Activated CD4-positive, alpha-beta T cell treated with anti-CD3 and anti-CD28 coated beads for 24 hours (primary cell): ENCODE data around the gene TRIB2.

Experiments
- DNase-seq, 2 donors: peaks; one replicate each; pipeline ENCODE4 v3.0.0-alpha.2; 2020; ENCODE audit warnings: low read depth in 2 of 2

The TRIB2 gene

DNA sequence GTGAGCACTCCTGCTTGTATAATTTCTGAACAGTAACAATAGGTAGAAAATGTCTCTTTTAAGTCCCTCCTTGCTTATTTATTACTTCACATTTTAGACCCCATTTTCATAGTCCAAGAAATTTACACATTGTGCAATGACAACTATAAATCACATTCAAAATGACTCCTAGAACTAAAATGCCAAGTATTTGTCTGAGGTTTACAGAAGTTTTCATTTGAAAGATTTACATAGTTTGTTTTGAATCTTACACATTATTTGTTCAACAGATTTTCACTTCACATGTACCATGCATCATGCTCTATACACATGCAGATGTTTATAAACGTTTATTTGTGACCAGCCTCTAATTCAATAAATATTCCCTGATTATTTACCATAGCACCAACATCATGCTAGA, 15.7 kb upstream of the TRIB2 start:
- DNase-seq: no peak

DNA sequence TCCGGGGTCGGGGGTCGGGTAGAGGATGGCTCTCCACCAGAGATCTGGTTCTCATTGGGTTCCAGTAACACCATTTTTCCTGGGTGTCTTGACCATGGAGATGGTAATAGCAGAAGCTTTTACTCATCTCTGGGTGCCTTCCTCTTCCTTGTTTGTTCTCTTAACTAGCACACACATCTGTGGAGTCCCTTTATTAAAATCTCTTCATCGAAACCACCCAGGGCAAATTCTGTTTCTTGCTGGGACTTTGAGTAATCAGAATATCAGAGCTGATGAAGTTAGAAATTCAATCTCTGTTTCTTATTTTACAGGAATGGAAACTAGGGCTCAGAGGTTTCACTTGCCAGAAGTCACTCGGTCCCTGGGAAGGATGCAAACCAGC, 15.0 kb upstream of the TRIB2 start:
- DNase-seq: no peak

DNA sequence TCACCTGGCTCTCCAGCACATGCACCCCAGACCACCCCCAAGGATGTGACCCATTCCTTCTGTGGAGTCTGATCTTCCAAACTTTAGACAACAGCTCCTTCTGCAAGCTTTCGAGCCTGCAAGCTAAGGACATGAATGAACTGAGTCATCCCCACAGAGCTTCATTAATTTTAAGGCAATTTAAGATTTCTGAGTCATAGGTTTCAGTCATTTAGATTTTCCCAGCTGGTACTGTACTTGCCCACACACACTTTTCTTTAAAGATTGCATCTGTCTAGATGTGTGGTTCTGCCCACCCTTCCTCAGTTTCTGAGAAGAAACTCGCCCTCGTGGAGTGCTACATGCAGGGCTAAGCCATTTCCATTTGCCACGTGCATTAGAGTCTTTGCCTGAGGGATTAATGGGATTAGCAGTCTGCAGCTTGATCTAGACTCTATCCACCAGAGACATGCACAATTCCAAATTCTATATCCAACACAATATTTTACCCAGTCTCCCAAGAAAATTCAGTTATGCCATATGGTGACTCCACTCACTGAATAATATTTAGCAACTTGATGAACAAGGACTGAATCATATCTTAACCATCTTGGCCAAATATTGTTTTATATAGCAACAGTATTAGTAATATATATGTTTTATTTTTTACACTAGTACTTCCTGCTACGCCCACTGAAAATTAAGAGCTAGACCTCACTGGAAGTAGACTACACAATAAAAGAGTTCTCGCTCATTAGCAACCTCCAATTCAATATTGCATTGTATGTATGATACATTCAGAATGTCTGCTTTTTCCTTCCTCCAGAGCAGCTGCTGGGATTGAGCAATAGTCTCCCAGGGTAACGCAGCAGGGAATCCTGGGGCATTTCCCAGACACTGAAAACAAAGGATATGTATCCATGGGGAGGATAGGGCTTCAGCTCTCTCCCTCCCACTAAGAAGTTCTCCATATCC, 14.3 kb upstream of the TRIB2 start:
- DNase-seq: no peak

DNA sequence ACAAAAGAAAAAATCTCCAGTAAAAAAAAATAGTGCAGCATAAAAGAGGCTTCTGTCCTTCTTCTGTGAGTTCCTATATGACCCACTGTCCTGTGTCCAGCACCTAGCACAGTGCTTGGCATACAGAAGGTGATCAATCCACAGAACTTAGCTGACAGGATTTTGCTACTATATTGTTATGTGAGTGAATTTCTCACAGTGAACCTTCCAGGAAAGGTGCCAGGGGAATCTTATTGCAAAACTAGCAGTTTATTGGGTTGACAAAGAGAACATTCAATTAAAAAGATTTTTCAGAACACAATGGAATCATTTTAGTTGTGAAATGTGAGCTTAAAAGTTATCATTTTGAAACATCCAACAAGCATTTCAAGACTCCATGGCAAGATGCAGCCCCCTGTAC, 12.4 kb upstream of the TRIB2 start:
- DNase-seq: no peak

DNA sequence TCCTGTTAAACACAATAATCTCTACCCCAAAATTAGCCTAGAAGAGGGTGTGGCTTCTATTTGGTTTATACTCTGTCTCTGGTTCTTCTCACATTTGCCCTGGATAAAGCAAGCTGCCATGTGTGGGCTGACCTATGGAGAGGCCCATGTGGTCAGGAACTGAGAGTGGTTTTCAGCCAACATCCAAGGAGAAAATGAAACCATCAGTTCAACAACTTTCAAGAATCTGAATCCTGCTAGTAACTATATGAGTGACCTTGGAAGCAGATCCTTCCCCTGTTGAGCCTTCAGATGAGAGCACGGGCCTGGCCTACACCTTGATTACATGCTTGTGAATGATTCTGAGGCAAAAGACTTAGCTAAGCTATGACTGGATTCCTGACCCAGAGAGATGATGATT, 11.5 kb upstream of the TRIB2 start:
- DNase-seq: no peak

DNA sequence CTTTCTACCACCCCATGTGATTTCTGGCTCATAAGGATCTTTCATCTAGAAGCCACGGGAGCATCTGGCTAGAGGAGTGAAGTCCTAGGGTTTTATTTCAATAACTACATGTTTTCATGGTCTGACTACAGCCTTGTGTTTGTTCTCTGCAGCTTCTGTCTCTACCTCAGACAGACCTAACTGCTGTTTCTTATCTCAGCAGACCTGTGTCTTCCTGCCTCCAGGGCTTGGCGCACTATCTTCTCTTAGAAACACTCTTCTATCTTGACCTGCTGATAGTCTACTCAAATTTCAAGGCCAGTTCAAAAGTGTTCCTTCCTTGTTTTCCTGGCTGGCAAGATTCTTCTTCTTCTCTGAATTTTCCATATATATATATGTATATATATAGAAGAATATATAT, 11.0 kb upstream of the TRIB2 start:
- no peak for DNase-seq

DNA sequence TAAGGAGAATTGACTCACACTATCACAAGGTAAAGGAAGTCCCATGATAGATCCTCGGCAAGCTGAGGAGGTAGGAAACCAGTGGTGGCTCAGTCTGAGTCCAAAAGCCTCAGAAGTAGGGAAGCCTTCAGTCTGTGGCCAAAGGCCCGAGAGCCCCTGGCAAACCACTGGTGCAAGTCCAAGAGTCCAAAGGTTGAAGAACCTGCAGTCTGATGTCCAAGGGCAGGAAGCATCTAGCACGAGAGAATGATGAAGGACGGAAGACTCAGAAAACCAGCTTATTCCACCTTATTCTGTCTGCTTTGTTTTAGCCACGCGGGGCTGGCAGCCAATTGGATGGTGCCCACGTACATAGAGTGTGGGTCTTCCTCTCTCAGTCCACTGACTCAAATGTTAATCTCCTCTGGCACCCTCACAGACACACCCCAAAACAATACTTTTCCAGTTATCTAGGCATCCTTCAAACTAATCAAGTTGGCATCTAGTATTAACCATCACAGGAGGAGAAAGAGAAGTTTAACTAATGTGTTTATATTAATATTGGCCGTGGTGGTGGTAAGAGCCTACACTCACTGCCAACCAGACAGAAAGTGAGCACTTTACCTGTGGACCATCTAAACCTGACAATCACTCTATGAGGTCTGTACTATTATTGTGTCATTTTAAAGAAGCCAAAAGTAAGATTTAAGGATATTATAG, 8.1 kb upstream of the TRIB2 start:
- no peak for DNase-seq

DNA sequence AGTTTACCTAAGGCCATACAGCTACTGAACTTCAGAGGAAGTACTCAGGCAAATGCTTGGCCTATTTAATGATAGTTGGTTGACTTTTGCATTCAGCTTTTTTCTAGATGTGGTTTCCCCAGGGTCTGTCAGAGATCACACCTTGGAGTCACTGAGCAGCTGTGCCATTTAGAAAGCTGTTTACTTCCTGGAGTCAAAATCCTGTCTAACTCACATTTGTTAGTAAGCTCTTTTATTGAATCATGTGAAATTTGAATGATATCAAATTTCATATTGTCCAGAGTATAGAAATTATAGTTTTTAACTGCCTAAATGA, 7.6 kb upstream of the TRIB2 start:
- DNase-seq: no peak

DNA sequence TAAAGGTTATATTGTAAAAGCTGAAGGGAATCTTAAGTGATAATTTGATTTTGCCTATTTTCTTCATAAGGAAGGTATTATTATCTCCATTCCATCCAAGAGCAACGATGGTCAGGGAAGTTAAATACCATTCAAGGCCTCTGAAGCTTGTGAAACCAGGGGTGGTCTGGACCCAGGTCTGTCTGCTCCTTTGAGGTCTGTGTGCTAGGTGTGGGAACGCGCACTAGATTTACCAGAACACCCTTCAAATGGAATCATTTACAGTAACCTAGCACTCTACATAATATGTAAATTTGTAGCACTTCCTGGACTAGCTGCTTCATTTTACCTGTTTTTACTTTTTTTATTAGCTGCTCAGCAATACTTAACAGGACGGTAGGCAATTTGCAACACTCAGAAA, 6.4 kb upstream of the TRIB2 start:
- no peak for DNase-seq

DNA sequence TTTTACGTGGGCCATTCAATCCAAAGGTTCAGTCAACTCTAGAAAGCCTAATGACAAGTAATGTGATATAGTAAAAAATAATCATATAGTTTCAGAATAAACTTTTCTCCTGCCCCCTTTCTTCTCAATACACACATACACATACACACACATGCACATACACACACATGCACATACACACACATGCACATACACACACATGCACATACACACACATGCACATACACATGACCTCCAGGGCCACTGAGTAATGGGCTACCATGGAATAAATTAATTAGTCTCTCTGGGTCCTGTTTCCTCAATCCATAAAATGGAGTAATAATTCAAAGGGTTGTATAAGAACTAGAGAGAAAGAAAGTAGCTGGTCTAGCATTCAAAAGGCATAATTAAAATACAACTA, 5.4 kb upstream of the TRIB2 start:
- no peak for DNase-seq

DNA sequence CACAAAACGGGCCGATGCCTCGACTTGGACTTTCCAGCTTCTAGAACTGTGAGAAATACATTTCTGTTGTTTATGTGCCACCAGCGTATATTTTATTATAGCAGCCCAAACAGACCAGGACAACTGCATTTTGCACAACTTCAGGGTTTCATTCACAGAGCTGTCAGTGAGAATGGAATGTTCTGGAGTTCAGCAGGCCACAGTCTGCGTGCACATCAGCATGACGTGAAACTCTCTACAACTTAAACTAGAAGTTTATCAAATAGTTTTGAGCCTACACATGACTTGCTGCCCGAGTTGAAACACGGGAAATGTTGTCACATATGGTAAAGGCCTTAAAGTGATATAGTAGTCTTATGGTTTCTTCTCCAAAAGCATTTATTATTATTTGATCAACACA, 3.9 kb upstream of the TRIB2 start:
- no peak for DNase-seq

DNA sequence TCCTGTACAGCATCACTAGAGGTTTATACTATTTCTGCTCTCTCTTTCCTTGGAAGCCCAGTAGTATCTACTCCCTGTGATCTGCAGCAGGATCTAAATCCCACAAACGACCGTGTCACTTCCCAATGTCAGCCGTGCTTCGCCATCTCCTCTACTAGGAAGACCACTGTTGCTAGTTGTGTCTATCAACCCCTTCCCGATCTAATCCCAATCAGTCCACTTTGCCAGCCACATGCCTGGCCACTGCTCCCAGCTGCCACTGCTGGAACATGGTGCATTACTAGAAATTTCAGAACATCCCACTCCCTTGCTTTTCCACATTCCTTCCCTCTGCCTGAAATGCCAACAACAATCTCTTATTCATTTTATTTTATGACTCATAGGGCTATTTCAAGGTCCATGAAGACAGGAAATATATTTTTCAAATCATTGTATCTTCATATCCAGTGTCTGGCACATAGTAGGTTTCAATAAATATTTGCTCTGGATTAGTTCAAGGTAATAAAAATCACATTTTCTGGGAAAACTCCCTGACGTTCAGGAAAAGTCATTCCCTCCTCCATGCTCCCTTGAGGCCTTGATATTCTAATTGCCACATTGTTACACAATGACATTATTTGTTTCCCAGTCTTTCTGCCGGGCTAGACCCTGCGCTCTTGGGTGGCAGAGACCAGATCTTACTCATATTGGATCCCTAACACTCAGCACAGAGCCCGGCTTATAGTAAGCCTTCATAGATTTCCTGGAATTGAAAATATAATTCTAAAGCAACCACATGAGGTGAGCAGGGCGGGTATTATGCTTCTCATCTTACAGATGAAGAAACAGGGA, 2.1 kb upstream of the TRIB2 start:
- no peak for DNase-seq

DNA sequence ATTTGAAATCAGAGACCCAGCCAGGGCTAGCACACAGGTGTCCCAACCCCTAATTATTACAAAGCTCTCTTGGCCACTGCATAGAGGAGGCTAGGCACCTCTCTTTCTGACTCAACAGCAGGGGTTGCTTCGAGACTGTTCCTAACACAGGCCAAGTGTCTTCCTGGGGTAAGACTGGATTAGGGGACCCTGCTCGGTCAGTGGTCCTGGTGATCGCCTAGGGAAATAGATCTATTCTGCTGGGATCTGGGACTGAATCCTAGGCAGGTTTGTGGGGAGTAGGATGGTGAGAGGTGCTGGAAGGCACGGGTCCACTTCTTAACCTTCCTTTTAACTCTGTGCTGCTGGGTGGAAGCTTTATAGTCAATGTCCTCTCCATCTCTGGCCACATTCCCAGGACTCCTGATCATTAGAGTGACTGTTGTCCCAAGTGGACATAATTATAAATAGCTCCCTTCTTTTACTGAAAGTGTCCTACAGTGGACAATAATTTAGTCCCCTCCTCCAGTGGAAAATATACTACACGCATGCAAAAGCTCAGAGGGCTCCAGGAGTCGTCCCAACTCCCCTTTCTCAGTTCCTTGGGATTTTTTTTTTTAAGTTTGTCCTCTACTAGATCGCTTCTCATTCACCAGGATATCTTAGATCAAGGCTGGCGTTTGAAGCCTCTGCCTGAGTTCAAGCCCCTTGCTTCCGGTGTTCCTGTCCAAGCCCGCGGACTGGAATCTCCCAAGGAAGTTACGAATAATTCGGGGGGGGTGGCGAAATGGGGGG, 1.3 kb upstream of the TRIB2 start:
- no peak for DNase-seq

DNA sequence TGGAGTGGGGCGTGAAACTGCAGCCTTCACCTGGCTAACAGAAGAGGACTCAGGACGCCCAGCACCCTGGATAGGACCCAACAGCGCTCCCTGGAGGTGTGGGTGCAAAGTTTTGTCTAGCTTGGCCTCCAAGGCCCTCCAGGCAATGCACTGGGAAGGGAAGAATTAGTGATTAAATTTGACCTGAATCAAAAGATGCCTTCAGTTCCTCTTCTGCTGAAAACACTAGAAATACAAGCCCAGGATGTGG, 779 bp upstream of the TRIB2 start:
- DNase-seq: peak; percentile 64 to 70

DNA sequence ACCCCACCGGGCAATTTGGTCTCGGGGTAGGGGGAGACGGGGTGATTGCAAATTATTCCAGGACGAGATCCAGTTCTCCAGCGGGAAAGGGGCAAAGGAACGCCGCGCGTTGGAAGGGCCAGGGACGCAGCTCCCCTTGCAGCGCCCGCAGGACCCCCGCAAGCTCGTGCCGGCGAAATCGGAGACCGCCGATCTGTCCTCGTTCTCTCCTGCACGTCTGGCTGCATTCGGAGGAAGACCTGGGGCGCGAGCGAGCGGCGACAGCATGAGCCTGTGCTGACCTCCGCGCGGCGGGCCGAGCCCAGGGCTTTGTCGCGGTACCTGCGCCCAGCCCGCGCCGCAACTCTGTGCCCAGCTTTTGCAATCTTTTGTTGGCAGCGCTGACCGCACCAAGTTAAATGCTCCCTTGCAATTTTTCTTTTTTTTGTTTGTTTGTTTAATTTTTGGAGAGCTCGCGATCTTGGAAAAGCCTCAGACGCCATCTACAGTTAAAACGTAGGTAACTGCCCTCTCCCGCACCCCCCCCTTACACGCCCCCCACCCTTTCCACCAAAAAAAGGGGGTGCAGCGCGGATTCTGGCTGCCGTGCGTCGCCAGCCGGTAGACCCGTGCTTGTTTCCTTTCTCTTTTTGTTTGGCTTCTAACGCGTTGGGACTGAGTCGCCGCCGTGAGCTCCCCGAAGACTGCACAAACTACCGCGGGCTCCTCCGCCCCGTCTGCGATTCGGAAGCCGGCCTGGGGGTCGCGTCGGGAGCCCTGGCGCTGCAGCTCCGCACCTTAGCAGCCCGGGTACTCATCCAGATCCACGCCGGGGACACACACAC, 667 bp downstream of the TRIB2 start:
- peak in 1 of 2 donors; percentile 27 for DNase-seq

DNA sequence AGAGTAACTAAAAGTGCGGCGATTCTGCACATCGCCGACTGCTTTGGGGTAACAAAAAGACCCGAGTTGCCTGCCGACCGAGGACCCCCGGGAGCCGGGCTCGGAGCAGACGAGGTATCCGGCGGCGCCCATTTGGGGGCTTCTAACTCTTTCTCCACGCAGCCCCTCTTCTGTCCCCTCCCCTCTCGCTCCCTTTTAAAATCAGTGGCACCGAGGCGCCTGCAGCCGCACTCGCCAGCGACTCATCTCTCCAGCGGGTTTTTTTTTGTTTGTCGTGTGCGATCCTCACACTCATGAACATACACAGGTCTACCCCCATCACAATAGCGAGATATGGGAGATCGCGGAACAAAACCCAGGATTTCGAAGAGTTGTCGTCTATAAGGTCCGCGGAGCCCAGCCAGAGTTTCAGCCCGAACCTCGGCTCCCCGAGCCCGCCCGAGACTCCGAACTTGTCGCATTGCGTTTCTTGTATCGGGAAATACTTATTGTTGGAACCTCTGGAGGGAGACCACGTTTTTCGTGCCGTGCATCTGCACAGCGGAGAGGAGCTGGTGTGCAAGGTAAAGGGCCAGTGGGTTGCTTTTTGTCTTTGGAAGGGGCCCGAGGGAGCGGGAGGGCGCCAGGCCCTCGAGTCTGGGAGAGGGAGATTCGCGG, 1.4 kb downstream of the TRIB2 start:
- DNase-seq: peak in 1 of 2 donors; percentile 9

DNA sequence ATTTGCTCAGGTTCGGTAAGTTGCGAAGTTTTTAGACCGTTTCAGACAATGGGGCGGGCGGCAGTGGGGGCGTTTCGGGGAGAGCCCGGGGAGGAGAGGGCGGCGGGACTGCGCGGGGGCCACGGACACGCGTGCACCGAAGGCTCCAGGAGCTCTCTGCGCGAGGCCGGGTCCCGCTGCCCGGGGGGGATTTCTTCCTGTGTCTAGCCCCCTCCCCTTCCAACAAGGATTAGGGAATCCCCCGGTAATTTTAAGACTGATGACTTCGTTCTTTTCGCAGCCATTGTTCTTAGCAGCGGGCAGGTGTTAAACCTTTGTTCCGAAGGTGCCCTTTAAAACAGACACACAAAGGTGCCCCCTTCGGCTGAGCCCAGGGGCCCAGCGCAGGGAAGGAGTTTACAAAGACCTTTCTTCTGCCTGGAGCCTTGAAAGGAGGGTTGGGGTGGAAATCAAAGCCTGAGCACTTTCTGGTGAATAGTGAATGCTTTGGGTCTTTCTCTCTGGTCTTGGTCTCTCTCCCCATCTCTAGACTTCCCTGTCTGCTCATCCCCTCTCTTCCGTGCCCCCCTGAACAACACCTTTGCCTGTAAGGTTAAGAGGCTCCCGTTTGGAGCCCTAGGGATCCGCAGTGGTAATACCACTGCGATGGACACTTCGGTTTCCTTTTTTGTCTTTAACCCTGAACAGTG, 2.1 kb downstream of the TRIB2 start:
- no peak for DNase-seq

DNA sequence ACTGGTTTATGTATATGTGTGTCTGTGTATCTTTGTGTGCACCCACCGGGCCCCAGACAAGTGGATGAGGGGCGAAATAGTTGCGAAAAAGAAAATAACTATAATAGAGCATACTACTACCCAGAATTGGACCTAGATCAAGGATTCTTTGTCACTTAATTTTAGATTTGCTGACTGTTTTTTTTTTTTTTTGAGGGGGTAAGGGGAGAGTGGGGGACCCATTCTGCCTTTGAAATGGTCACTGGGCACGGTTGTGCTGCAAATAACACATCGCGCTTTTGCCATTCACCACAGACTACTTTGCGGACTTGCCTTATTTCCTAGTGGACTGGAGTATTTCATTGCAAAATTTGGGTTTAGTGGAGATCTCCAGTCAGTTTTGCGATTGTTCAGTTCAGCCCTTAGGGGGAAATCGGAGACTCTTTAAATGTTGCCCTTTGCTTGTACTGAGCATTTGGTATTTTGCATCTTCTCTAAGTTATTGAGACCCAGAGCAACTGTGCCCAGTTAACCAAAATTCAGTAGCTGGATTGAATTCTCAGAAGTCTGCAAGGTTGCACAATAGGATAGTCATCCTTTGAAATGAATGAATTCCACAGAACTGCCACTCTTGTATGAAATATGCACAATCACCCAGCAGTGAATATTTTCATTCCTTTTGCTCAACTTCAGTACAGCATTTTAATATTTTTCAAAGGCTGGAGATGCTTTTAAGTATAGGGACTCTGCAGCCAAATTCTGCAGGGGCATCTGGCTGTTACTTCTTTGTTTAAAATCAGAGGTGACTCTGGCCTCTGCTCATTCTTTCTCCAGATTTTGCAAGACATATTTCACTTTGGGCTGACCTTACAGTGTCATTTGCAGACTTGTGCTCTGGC, 2.9 kb downstream of the TRIB2 start:
- no peak for DNase-seq

DNA sequence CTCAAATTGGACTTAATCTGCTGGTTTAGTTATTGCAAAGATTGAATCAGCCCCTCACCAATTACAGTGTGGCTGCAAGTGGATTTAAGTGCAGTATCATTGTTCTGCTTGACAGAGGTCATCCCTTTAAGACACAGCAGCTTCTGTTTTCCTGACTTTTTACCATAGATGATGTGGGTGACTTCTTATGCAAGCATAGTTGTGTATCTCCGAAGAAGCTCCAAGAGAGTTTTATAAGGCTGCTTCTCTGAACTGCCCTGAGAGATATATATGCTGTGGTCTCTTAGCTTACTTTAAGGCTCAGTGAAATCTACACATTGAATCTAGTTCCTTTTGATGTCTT, 3.5 kb downstream of the TRIB2 start:
- DNase-seq: no peak
